Activated naive CD4-positive, alpha-beta T cell treated with anti-CD3 and anti-CD28 coated beads for 36 hours (primary cell): Measurements from ENCODE around the gene SEC11A. TPM values are rescaled to one million over a fixed set of nuclear protein-coding genes. Genes with fewer than 3 reads are reported as not detected.

ENCODE experiments used
- CTCF ChIA-PET: fragments of 350-600 bp; sonication (Branson Sonifier 250); formaldehyde crosslinking; loops from one replicate; lab custom pipeline; 2021; ENCODE audit warnings: antibody characterized with exemption; lab: Charles Lee
- DNase-seq: peaks from one replicate; pipeline ENCODE4 v3.0.0-alpha.2; 2020
- H3K27ac Mint-ChIP-seq: one replicate; pipeline ENCODE4 v1.8.0; 2021; ENCODE audit warnings: mild to moderate bottlenecking, mixed read lengths
- H3K27me3 Mint-ChIP-seq: one replicate; pipeline ENCODE4 v1.8.0; 2021; ENCODE audit warnings: low read depth, mixed read lengths
- H3K36me3 Mint-ChIP-seq: one replicate; pipeline ENCODE4 v1.8.0; 2021; ENCODE audit warnings: low read depth, mixed read lengths
- H3K4me1 Mint-ChIP-seq: one replicate; pipeline ENCODE4 v1.8.0; 2021; ENCODE audit warnings: low read depth, mixed read lengths
- H3K4me3 Mint-ChIP-seq: one replicate; pipeline ENCODE4 v1.8.0; 2021; ENCODE audit warnings: mild to moderate bottlenecking, moderate library complexity, mixed read lengths
- H3K9me3 Mint-ChIP-seq: one replicate; pipeline ENCODE4 v1.8.0; 2021; ENCODE audit warnings: mixed read lengths
- intact Hi-C: fragments of 100-400 bp; cut with micrococcal nuclease; formaldehyde crosslinking; loops from one replicate; pipeline ENCODE4 v1.15.1; 2023
- total RNA-seq, 2 experiments: library from RNA; stranded (reverse); gene quantifications; one replicate each; pipeline ENCODE4 v1.2.3, GENCODE V29; 2021

SEC11A gene
- total RNA-seq, 2 experiments from 2014 or later, result 87.2 to 99.1 TPM

GRCh38 chr15:84668221-84668982 lies 47.5 kb downstream of the SEC11A start:
- intact Hi-C loops, result loop anchor here (2.0 kb wide), 1 partner anchor 14 kb away; the partner anchor contains the start of gene WDR73
- Mint-ChIP-seq H3K27ac (peak overlapping the region; percentile 75), H3K36me3 (peaks cover 29% of the 10 kb centered on the region), H3K4me3 (no peak overlapping the region), H3K9me3 (no peaks in the 10 kb centered on the region), H3K4me1 (peaks cover 35% of the 10 kb centered on the region), H3K27me3 (no peaks in the 10 kb centered on the region)
- no peak for DNase-seq
- CTCF ChIA-PET, result interaction anchor here (0.6 to 1.2 kb wide), 4 partner anchors 9 to 87 kb away, joined by 3 to 5 read pairs (median 4); no protein-coding TSS in a partner anchor

GRCh38 chr15:84666373-84666772 lies 49.6 kb downstream of the SEC11A start:
- no peak overlapping the region for H3K4me3 Mint-ChIP-seq
- intact Hi-C loops, result no loop called here
- H3K27ac Mint-ChIP-seq, result peak overlapping the region; percentile 64
- H3K27me3 Mint-ChIP-seq, result no peaks in the 10 kb centered on the region
- peaks cover 28% of the 10 kb centered on the region for H3K4me1 Mint-ChIP-seq
- peaks cover 28% of the 10 kb centered on the region for H3K36me3 Mint-ChIP-seq
- DNase-seq, result no peak
- no peaks in the 10 kb centered on the region for H3K9me3 Mint-ChIP-seq
- CTCF ChIA-PET, result interaction anchor here (1.2 kb wide), 1 partner anchor 95 kb away, joined by 4 read pairs; no protein-coding TSS in a partner anchor

GRCh38 chr15:84661001-84661400 lies 54.9 kb downstream of the SEC11A start:
- Mint-ChIP-seq H3K27me3 (no peaks in the 10 kb centered on the region), H3K4me3 (no peak overlapping the region), H3K36me3 (peaks cover 10% of the 10 kb centered on the region), H3K9me3 (no peaks in the 10 kb centered on the region), H3K27ac (no peak overlapping the region), H3K4me1 (peaks cover 18% of the 10 kb centered on the region)
- intact Hi-C loops, result no loop called here
- CTCF ChIA-PET, result no interaction called here
- DNase-seq, result no peak

- DNase-seq, result no peak
- Mint-ChIP-seq H3K36me3 (peaks cover 5% of the 10 kb centered on the region), H3K9me3 (no peaks in the 10 kb centered on the region), H3K4me3 (no peak overlapping the region), H3K27me3 (no peaks in the 10 kb centered on the region), H3K4me1 (peaks cover 20% of the 10 kb centered on the region), H3K27ac (no peak overlapping the region)
- intact Hi-C loops, result loop anchor here (10.0 kb wide), 1 partner anchor 745 kb away; no protein-coding TSS in a partner anchor
- CTCF ChIA-PET, result interaction anchor here (0.8 to 2.3 kb wide), 5 partner anchors 8 to 218 kb away, joined by 3 to 8 read pairs (median 3); no protein-coding TSS in a partner anchor
Measured at GRCh38 chr15:84659904-84660781, 55.8 kb downstream of the SEC11A start.

- no peak for DNase-seq
- intact Hi-C loops, result loop anchor here (10.0 kb wide), 1 partner anchor 746 kb away; no protein-coding TSS in a partner anchor
- Mint-ChIP-seq H3K4me3 (peak overlapping the region; percentile 63), H3K9me3 (no peaks in the 10 kb centered on the region), H3K4me1 (peaks cover 25% of the 10 kb centered on the region), H3K36me3 (no peaks in the 10 kb centered on the region), H3K27me3 (no peaks in the 10 kb centered on the region), H3K27ac (no peak overlapping the region)
- CTCF ChIA-PET, result interaction anchor here (0.6 to 2.3 kb wide), 9 partner anchors 9 to 220 kb away, joined by 3 to 8 read pairs (median 3); no protein-coding TSS in a partner anchor
Measured at GRCh38 chr15:84658788-84659411, 57.0 kb downstream of the SEC11A start.

GRCh38 chr15:84658080-84658787 lies 57.7 kb downstream of the SEC11A start, which contains the start of gene NMB:
Gene NMB, minus strand, starts transcription at chr15:84658199. Its CDS starts 47 bp downstream, at chr15:84658152.
- no peak within 1 kb of the TSS for H3K27ac Mint-ChIP-seq
- peaks cover 28% of the 10 kb centered on the region for H3K4me1 Mint-ChIP-seq

GRCh38 chr15:84657748-84658079 lies 58.2 kb downstream of the SEC11A start:
- H3K36me3 Mint-ChIP-seq, result peaks cover 2% of the 10 kb centered on the region
- CTCF ChIA-PET, result interaction anchor here (0.6 to 2.3 kb wide), 5 partner anchors 12 to 59 kb away, joined by 3 to 9 read pairs (median 8); no protein-coding TSS in a partner anchor
- peak overlapping the region; percentile 70 for H3K4me3 Mint-ChIP-seq
- no peaks in the 10 kb centered on the region for H3K9me3 Mint-ChIP-seq
- no peaks in the 10 kb centered on the region for H3K27me3 Mint-ChIP-seq
- no peak for DNase-seq
- peaks cover 33% of the 10 kb centered on the region for H3K4me1 Mint-ChIP-seq
- H3K27ac Mint-ChIP-seq, result no peak overlapping the region
- intact Hi-C loops, result loop anchor here (10.0 kb wide), 1 partner anchor 747 kb away; no protein-coding TSS in a partner anchor

More at GRCh38 chr15:84658080-84658787, 57.7 kb downstream of the SEC11A start, which contains the start of gene NMB:
- intact Hi-C loops, result loop anchor here (10.0 kb wide), 1 partner anchor 747 kb away; no protein-coding TSS in a partner anchor
- H3K9me3 Mint-ChIP-seq, result no peaks in the 10 kb centered on the region
- peaks cover 2% of the 10 kb centered on the region for H3K36me3 Mint-ChIP-seq
- DNase-seq, result peak; percentile 83
- peak within 1 kb of the TSS; percentile 70 for H3K4me3 Mint-ChIP-seq
- no peaks in the 10 kb centered on the region for H3K27me3 Mint-ChIP-seq
- CTCF ChIA-PET, result interaction anchor here (0.6 to 2.3 kb wide), 6 partner anchors 18 to 92 kb away, joined by 3 to 8 read pairs (median 4); no protein-coding TSS in a partner anchor

- Mint-ChIP-seq H3K27me3 (no peaks in the 10 kb centered on the region), H3K27ac (no peak overlapping the region), H3K36me3 (peaks cover 6% of the 10 kb centered on the region), H3K4me1 (peaks cover 37% of the 10 kb centered on the region), H3K4me3 (peak overlapping the region; percentile 70), H3K9me3 (no peaks in the 10 kb centered on the region)
- CTCF ChIA-PET, result interaction anchor here (0.5 to 2.0 kb wide), 8 partner anchors 12 to 229 kb away, joined by 3 to 9 read pairs (median 4); no protein-coding TSS in a partner anchor
- intact Hi-C loops, result loop anchor here (10.0 kb wide), 1 partner anchor 748 kb away; no protein-coding TSS in a partner anchor
- DNase-seq, result no peak
Measured at GRCh38 chr15:84656972-84657371, 59.0 kb downstream of the SEC11A start.

GRCh38 chr15:84654689-84655453 lies 61.1 kb downstream of the SEC11A start:
- peak overlapping the region; percentile 39 for H3K27ac Mint-ChIP-seq
- H3K36me3 Mint-ChIP-seq, result peaks cover 10% of the 10 kb centered on the region
- no peaks in the 10 kb centered on the region for H3K27me3 Mint-ChIP-seq
- CTCF ChIA-PET, result interaction anchor here (0.7 to 2.6 kb wide), 16 partner anchors 9 to 274 kb away, joined by 3 to 12 read pairs (median 3); no protein-coding TSS in a partner anchor
- peak; percentile 90 for DNase-seq
- peaks cover 42% of the 10 kb centered on the region for H3K4me1 Mint-ChIP-seq
- intact Hi-C loops, result loop anchor here (1.0 to 10.0 kb wide), 13 partner anchors 14 to 750 kb away; partner anchors contain the start of genes PDE8A and SEC11A
- no peaks in the 10 kb centered on the region for H3K9me3 Mint-ChIP-seq
- H3K4me3 Mint-ChIP-seq, result peak overlapping the region; percentile 99
